HG02970 (cell line): ENCODE results near the gene FHAD1.

Experiments
- ATAC-seq: cut with Tn5 transposase; IDR thresholded peaks from one replicate; pipeline ENCODE4 v1.9.1; 2021; ENCODE audit warnings: mild to moderate bottlenecking, moderate library complexity, moderate number of reproducible peaks; ENCODE audit not compliant: unreplicated experiment, low FRiP score

FHAD1 gene

GRCh38 chr1:15410223-15410883, 163.3 kb downstream of the FHAD1 start:
- ATAC-seq, result no peak

DNA sequence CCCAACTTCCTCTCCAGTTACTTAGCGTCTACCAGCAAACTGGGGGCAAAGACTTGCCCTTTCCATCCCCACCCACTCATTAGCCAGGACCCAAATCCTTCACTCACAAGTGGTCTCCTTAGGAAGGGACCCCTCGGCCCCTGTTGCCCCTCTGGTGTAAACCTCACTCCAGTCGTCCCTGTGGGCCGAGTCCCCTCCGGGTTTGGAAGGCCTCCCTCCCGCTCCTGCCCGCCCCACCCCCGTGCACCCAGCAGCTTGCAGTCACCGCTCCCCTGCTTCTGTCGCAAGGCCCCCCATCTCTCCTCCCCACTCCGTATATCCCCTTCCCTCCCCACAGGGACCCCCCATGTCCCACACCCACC, 163.8 kb downstream of the FHAD1 start:
- ATAC-seq, result no peak

GRCh38 chr1:15411593-15412137, 164.6 kb downstream of the FHAD1 start:
- ATAC-seq, result no peak

DNA sequence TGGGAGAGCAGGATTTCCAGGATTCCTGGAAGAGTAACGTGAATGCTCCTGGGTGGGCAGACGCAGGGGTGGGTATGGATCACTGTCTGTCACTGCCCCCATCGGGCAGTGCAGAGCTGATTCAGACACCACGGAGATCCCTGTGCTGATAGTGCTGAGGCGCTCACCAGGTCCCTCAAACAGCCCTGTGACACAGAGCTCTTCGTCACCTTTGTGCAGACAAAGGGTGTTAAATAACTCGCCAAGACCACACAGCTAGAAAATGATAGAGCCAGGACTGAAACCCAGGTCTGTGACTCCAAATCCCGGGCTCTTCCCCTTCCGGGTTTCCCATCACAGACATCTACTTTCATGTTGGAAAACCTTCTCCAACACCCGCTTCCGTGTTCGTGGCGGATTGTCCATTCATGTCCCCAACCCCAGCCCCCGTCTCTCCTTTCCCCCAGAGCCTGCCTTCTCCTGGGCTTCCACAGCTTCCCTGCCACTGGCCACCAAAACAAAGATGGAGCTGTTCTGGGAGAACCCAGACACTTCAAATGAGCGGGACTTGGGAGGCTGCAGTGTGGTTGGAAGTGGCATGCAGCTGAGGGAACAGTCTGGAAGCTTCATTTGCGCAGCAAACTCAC, 165.3 kb downstream of the FHAD1 start:
- ATAC-seq, result no peak

DNA sequence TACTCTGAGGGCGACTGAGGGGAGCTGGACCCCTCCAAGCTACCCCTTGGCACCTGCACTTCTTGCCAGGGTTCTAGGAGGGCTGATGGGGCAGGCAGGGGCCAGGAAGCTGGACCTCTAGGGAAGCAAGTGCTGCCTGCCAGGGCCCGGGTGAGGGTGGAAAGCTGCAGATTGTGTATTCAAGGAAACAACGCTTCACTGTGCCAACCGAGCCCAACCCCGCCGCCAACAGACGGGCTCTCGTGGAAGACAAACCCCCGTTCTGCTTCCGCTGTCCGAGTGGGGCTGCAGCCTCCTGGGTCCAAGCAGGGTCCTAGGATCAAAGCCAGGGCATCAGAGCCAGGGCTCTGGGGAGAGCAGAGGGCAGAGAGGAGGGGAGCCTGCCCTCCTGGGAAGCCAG, 165.8 kb downstream of the FHAD1 start:
- no peak for ATAC-seq

GRCh38 chr1:15413563-15414444, 166.8 kb downstream of the FHAD1 start:
- no peak for ATAC-seq

- no peak for ATAC-seq
Measured at GRCh38 chr1:15414445-15414983, 167.5 kb downstream of the FHAD1 start.

DNA sequence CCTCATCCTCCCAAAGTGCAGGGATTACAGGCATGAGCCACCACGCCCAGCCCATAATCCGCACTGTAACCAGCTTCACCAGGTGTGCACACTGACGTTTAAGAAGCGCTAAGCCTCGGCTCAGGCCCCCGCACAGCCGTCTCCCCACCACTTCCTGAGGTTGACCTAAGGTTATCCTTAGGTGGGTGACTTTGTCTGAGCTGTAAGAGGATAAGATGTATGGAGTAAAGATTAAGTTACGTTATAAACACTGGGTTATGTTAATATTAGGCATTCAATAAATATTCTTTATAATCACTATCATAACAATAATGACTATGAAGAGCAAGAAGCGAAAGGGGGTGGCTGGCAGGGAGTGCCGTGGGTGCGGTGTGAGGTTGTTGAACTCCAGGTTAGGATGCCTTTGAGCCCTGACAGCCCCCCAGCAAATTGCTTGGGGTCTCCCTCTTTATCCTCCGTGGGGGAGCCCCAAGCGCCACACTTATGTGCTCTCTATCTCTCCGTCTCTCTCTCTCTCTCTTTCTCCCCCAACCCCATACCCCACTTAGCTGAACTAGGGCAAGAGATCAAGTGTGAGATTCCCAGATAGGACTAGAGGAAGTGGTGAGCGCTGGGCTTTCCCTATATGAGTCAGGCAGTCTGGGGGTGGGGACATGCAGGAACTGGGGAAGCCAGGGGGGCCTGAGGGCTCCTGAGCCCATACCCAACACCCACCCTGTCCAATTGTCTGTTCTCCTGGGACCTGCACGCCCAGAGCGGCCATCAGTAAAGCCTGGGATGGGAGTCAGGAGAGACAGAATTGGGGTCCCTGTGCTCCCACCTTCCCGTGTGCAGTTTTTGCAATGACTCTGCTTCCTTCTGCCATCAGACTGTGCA, 170.3 kb downstream of the FHAD1 start:
- peak; percentile 26 for ATAC-seq

GRCh38 chr1:15418806-15419515, 171.9 kb downstream of the FHAD1 start:
- ATAC-seq, result no peak

DNA sequence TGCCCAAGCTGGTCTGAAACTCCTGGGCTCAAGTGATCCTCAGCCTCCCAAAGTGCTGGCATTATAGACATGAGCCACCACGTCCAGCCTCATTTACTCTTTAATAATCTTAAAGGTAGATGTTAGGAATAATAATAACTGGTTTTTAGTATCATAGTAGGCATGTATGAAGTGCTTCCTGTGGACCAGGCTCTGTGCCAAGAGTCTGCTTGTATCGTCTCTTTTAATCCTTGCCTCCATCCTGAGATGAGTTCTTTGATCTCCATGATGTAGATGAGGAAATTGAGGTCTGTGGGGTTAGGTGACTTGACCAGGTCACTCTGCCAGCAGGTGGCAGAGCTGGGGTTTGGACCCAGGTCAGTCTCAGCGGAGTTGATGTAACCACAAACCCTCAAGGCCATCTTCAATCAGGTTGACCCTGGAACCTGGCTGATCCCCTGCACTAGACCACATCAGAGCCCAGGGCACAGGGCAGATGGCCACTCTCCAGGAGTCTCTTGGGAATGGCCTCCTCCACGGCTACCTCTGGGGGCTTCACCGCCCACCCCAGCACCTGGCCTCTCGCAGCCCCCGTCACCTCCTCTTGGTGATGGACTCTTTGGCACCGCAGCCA, 173.9 kb downstream of the FHAD1 start:
- no peak for ATAC-seq

GRCh38 chr1:15422871-15423270, 175.8 kb downstream of the FHAD1 start:
- ATAC-seq, result no peak

DNA sequence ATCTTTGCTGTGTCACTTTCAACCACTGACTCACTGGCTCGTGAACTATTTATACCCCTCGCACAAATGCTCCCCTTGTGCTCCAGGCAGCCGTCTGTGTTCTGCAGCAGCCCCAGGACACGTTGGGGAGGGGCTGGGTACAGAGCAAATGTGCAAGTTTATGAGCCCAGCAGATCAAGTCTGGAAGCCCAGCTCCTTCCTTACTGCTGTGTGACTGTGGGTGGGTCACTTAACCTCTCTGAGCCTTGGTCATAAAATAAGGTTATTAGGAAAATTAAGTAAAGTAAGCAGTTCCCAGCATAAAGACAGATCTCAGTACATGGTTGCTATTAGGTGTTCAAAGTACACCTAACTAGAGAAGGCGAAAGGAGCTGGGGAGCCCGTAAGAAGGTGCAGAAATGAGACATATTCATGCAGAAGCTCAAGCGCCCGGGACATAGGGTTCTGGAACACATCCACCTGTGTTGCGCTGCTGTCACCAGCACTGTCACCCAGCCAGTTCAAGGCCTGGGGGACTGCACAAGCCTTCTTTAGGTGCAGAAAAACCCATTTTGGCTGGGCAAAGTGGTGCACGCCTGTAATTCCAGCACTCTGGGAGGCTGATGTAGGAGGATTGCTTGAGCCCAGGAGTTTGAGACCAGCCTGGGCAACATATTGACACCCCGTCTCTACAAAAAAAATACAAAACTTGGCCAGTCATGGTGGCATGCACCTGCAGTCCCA, 176.5 kb downstream of the FHAD1 start:
- no peak for ATAC-seq

- no peak for ATAC-seq
Measured at GRCh38 chr1:15424146-15424667, 177.2 kb downstream of the FHAD1 start.

GRCh38 chr1:15424981-15425380, 178.0 kb downstream of the FHAD1 start:
- no peak for ATAC-seq

DNA sequence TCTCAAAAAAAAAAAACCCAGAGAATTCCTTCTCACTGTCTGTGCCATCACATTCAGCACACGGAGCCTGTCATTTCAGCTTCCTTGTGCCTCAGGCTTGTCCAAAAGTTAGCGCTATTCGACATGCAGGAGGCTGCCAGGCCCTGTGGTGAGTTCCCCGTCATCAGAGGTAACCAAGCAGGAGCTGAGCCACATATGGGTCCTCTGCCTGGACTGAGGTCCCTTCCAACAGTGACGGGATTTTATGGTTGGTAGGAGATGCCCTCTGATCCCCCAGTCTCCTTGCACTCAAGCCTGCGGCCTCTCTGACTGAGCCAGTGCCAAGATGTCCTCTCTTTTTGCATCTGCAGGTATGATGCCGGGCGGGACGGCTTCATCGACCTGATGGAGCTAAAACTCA, 178.5 kb downstream of the FHAD1 start:
- no peak for ATAC-seq

DNA sequence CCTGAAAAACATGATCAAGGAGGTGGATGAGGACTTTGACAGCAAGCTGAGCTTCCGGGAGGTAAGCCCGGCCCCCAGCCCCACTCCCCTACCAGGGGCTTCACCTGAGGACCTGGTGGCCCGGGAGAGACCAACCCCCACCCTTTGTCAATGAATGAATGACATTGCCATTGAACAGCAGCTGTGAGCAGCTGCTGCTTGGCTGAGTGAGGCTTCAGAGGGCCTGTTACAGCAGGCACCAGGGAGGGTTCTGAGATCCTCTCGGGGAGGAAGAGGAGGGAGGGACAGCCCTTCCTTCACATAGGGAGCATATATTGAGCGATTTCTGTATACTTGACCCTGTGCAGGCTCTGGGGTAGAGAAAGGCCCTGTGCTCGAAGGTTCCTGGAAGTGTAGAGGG, 178.9 kb downstream of the FHAD1 start:
- no peak for ATAC-seq

DNA sequence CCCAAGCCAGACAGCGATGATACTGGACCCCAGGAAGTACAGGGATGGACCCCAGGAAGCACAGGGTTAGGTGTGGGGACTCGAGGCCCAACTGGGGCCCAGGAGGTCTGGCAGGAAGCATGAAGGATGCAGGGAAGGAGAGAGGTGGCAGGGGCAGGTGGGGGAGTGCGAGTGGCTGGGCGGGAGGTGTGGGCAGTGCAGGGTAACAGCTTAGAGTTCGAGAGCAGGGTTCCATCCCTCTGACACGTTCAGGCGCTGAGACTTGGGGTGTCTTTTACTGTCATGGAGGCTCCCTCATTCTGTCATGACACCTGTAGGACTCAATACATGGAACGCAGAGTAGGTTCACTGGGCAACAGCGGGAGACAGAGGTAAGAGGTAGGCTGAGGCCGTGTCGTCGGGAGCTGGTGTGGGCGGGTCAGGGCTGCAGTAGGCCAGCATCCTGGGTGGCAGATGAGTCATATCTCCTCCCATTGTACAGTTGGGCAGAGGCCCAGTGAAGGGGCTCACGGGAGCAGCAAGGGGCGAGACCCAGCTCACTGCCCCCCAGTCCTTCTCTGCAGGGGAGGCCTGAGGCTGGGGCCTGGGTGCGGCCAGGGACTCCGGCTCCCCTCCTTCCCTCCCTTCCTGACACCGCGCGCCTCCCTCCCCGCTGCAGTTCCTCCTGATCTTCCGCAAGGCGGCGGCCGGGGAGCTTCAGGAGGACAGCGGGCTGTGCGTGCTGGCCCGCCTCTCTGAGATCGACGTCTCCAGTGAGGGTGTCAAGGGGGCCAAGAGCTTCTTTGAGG, 179.7 kb downstream of the FHAD1 start:
- ATAC-seq, result no peak
